ENCODE data around the gene PRR12.

The PRR12 gene

DNA sequence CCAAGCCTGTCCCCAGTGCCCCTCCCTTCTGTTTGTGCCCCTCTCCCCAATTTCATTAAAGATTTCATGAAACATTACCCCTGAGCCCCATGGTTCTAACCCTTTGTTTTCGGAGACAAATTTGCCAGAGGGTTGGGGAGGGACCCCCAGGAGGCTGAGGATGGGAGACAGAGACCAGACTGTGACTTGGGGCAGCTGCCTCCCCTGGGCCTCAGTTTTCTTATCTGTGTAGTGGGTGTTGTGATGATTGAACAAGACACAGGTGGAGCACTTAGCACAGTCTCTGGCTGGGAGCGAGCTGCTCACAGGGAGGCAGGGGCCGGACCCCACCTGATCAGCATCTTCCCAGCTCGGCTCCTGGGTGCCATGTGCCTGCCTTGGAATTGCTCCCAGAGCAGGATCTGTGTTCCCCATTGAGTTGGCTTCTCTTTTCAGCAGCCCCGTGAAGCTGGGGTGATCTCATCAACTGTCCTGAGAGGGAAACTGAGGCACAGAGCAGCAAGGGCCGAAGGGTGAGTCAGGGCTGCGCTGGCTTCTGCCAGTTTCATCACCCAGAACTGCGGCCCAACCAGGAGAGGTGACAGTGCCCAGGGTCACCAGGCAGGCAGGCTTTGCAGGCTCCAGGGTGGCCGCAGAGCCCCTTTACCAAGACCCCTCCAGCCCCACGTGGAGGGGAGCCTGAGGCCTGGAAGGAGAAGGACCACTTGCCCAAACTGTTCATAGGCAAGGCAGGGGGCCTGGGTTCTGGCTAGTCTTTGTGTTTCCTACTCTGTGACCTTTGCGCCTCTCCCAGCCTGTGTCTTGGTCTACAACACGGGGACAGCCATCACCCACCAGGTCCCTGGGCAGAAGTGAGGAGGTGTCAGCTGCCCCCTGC is 67.8 kb downstream of the PRR12 start:
- no peak overlapping the region for H3K4me2 ChIP-seq (ENCODE audit: low read length)
- H3K9ac ChIP-seq (ENCODE audit: low read length), result no peak overlapping the region
- peaks cover 23% of the 10 kb centered on the region for H3K36me3 ChIP-seq (ENCODE audit: control insufficient read depth, insufficient read depth, low read length)
- H3K18ac ChIP-seq (ENCODE audit: low read length), result no peak overlapping the region
- no peak overlapping the region for H2BK120ac ChIP-seq (ENCODE audit: low read depth, low read length)
- H3K4me3 ChIP-seq (ENCODE audit: low read length), result no peak overlapping the region
- no peak overlapping the region for H2BK15ac ChIP-seq (replicated peaks; ENCODE audit: low read depth)
- no peak overlapping the region for H4K8ac ChIP-seq (ENCODE audit: low read depth, low read length)
- no peak overlapping the region for H3K27ac ChIP-seq (ENCODE audit: low read depth, low read length)
- H3K27me3 ChIP-seq (ENCODE audit: insufficient read depth, low read length, poor library complexity), result no peaks in the 10 kb centered on the region
- H2BK5ac ChIP-seq (ENCODE audit: low read length), result no peak overlapping the region
- no peak for DNase-seq
- no peak overlapping the region for H2AK5ac ChIP-seq (ENCODE audit: low read length)
- H3K79me1 ChIP-seq (ENCODE audit: low read length), result peaks cover 2% of the 10 kb centered on the region
- H4K5ac ChIP-seq (ENCODE audit: low read length), result no peak overlapping the region
- no peaks in the 10 kb centered on the region for H3K79me2 ChIP-seq (ENCODE audit: control insufficient read depth, insufficient read depth, low read length)
- no peak overlapping the region for H3K4ac ChIP-seq (ENCODE audit: low read depth, low read length)
- no peak overlapping the region for H3K23ac ChIP-seq (ENCODE audit: low read length)
- no CpG with 5 or more reads among the region's 12 CpGs for WGBS (ENCODE audit: extremely low coverage, insufficient coverage, low lambda C conversion rate)
- no peak overlapping the region for H3K56ac ChIP-seq (ENCODE audit: low read length)
- H3K4me1 ChIP-seq (ENCODE audit: control insufficient read depth, low read depth, low read length), result no peaks in the 10 kb centered on the region

DNA sequence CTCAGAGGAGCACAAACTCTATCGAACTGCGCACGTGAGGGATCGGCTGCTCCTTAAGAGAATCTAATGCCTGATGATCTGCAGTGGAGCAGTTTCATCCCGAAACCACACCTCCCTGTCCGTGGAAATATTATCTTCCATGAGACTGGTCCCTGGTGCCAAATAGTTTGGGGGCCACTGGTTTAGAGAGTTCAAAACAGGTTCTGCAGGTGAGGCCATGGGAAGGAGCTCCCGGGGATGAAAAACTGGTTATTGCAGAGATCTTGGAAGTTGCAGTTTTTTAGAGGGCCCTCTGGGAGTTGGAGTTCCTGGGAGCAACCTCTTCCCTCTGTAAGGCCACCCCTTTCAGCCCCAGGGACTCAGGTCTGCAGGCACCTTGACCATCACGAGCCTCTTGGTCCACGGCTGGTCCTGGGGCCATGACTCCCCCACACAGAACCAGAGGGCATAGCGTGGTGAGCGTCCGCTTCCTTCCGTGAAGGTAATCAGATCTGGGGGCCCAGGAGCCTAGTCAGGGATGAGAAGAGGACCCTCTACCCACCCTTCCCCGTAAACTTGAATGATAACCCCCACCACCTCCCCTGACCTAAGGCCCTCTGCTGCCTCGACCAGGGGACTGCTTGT is 69.5 kb downstream of the PRR12 start:
- Histone ChIP-seq H3K36me3 (ENCODE audit: control insufficient read depth, insufficient read depth, low read length) (peaks cover 19% of the 10 kb centered on the region), H3K4ac (ENCODE audit: low read depth, low read length) (no peak overlapping the region), H3K79me1 (ENCODE audit: low read length) (peaks cover 7% of the 10 kb centered on the region), H3K9ac (ENCODE audit: low read length) (no peak overlapping the region), H2AK5ac (ENCODE audit: low read length) (no peak overlapping the region), H4K5ac (ENCODE audit: low read length) (no peak overlapping the region), H2BK5ac (ENCODE audit: low read length) (no peak overlapping the region), H3K23ac (ENCODE audit: low read length) (no peak overlapping the region), H3K27me3 (ENCODE audit: insufficient read depth, low read length, poor library complexity) (no peaks in the 10 kb centered on the region), H3K4me3 (ENCODE audit: low read length) (no peak overlapping the region), H3K27ac (ENCODE audit: low read depth, low read length) (no peak overlapping the region), H3K18ac (ENCODE audit: low read length) (no peak overlapping the region), H3K4me1 (ENCODE audit: control insufficient read depth, low read depth, low read length) (no peaks in the 10 kb centered on the region), H3K79me2 (ENCODE audit: control insufficient read depth, insufficient read depth, low read length) (peaks cover 7% of the 10 kb centered on the region), H3K4me2 (ENCODE audit: low read length) (no peak overlapping the region), H3K56ac (ENCODE audit: low read length) (no peak overlapping the region), H2BK120ac (ENCODE audit: low read depth, low read length) (no peak overlapping the region), H2BK15ac (replicated peaks; ENCODE audit: low read depth) (no peak overlapping the region), H4K8ac (ENCODE audit: low read depth, low read length) (no peak overlapping the region)
- no CpG with 5 or more reads among the region's 15 CpGs for whole genome bisulfite sequencing (ENCODE audit: extremely low coverage, insufficient coverage, low lambda C conversion rate)
- no peak for DNase-seq

GRCh38 chr19:49662011-49662410 is 71.0 kb downstream of the PRR12 start:
- Histone ChIP-seq H3K23ac (ENCODE audit: low read length) (no peak overlapping the region), H3K9ac (ENCODE audit: low read length) (no peak overlapping the region)
- DNase-seq, result no peak

DNA sequence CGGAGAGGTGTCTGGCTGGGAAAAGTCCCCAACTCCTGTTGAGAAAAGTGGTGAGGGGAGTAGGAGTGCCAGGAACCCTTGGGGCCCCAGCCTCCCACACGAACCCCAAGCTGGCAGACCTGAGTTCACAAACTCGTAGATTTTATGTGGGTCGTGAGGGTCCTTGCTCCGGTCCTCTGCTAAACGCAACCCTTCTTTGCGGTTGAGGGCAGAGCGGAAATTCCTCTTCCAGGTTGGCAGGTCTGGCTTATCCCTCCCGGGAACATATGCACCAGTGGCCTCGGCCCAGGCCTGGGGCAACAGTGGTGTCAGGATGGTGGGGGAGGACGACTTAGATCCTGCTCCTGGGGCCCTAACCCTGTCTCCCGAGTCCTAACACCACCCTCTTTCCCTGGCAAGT is 72.2 kb downstream of the PRR12 start:
- Histone ChIP-seq H3K56ac (ENCODE audit: low read length) (no peak overlapping the region), H3K36me3 (ENCODE audit: control insufficient read depth, insufficient read depth, low read length) (peaks cover 15% of the 10 kb centered on the region), H4K5ac (ENCODE audit: low read length) (no peak overlapping the region)

More at GRCh38 chr19:49662011-49662410, 71.0 kb downstream of the PRR12 start:
- peaks cover 19% of the 10 kb centered on the region for H3K36me3 ChIP-seq (ENCODE audit: control insufficient read depth, insufficient read depth, low read length)
- H3K4me3 ChIP-seq (ENCODE audit: low read length), result no peak overlapping the region
- no peak overlapping the region for H2BK120ac ChIP-seq (ENCODE audit: low read depth, low read length)
- H4K8ac ChIP-seq (ENCODE audit: low read depth, low read length), result no peak overlapping the region
- no peak overlapping the region for H2AK5ac ChIP-seq (ENCODE audit: low read length)
- H3K27ac ChIP-seq (ENCODE audit: low read depth, low read length), result no peak overlapping the region
- H3K27me3 ChIP-seq (ENCODE audit: insufficient read depth, low read length, poor library complexity), result no peaks in the 10 kb centered on the region
- no peak overlapping the region for H3K4ac ChIP-seq (ENCODE audit: low read depth, low read length)
- peaks cover 16% of the 10 kb centered on the region for H3K79me2 ChIP-seq (ENCODE audit: control insufficient read depth, insufficient read depth, low read length)
- H4K5ac ChIP-seq (ENCODE audit: low read length), result no peak overlapping the region
- WGBS (ENCODE audit: extremely low coverage, insufficient coverage, low lambda C conversion rate), result no CpG with 5 or more reads among the region's 16 CpGs
- no peak overlapping the region for H3K18ac ChIP-seq (ENCODE audit: low read length)
- H3K4me1 ChIP-seq (ENCODE audit: control insufficient read depth, low read depth, low read length), result peaks cover 2% of the 10 kb centered on the region
- no peak overlapping the region for H3K4me2 ChIP-seq (ENCODE audit: low read length)
- no peak overlapping the region for H2BK5ac ChIP-seq (ENCODE audit: low read length)
- H3K79me1 ChIP-seq (ENCODE audit: low read length), result peaks cover 13% of the 10 kb centered on the region
- no peak overlapping the region for H2BK15ac ChIP-seq (replicated peaks; ENCODE audit: low read depth)
- H3K56ac ChIP-seq (ENCODE audit: low read length), result no peak overlapping the region

DNA sequence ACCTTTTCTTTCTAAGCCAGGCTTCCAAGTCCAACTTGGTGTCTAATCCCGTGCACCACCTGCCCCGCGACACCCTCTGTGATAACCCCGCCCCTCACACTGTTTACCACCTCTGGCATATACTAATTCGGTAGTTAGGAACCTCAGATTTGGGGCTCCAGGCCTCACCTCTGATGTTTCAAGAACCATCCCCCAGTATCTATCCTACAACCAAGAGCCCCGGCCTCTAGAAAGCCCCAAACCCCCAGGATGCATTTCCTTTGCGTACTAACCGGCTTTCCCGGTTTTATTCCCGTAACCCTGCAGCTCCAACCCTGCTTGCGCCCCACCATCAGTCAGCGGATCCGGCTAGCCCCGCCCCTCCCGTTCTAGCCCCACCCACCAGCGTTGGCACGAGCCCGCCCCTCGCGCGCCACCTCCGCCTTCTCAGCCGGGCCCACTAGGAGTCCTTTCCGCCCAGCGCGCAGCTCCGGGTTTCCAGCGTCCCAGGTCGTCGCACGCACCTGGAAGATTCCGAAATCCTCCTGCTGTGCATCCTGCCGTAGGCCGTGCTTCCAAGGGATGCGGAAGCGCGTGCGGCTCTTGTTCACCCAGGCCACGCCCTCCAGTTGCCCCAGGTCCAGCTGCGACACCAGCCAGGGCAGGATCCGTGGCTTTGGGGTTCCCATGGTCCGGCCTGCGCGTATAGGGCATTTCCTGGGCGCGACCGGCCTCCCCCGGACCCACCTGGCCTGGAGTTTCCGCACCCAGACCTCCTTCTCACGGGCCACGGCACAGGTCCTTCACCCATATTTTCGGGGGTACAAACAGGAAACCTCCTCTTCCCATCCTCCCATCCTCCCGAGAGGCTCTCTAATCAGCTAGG is 73.4 kb downstream of the PRR12 start:
- Histone ChIP-seq H4K8ac (ENCODE audit: low read depth, low read length) (no peak overlapping the region), H3K4me1 (ENCODE audit: control insufficient read depth, low read depth, low read length) (peaks cover 2% of the 10 kb centered on the region), H3K79me1 (ENCODE audit: low read length) (peaks cover 17% of the 10 kb centered on the region), H3K18ac (ENCODE audit: low read length) (no peak overlapping the region), H4K5ac (ENCODE audit: low read length) (no peak overlapping the region), H3K36me3 (ENCODE audit: control insufficient read depth, insufficient read depth, low read length) (peaks cover 8% of the 10 kb centered on the region), H3K27me3 (ENCODE audit: insufficient read depth, low read length, poor library complexity) (no peaks in the 10 kb centered on the region), H3K9ac (ENCODE audit: low read length) (peak overlapping the region; percentile 99), H2BK5ac (ENCODE audit: low read length) (peak overlapping the region; percentile 78), H3K4me3 (ENCODE audit: low read length) (peak overlapping the region; percentile 99), H3K4ac (ENCODE audit: low read depth, low read length) (no peak overlapping the region), H3K79me2 (ENCODE audit: control insufficient read depth, insufficient read depth, low read length) (peaks cover 19% of the 10 kb centered on the region), H3K56ac (ENCODE audit: low read length) (peak overlapping the region; percentile 99), H3K27ac (ENCODE audit: low read depth, low read length) (peak overlapping the region; percentile 55), H2BK120ac (ENCODE audit: low read depth, low read length) (no peak overlapping the region), H3K4me2 (ENCODE audit: low read length) (peak overlapping the region; percentile 100), H2AK5ac (ENCODE audit: low read length) (peak overlapping the region; percentile 99), H3K23ac (ENCODE audit: low read length) (peak overlapping the region; percentile 94), H2BK15ac (replicated peaks; ENCODE audit: low read depth) (no peak overlapping the region)
- peak; percentile 92 for DNase-seq
- no CpG with 5 or more reads among the region's 53 CpGs for WGBS (ENCODE audit: extremely low coverage, insufficient coverage, low lambda C conversion rate)

More for the DNA sequence above, 72.2 kb downstream of the PRR12 start:
- no peak overlapping the region for H2BK15ac ChIP-seq (replicated peaks; ENCODE audit: low read depth)
- DNase-seq, result no peak
- no peak overlapping the region for H3K18ac ChIP-seq (ENCODE audit: low read length)
- no peak overlapping the region for H3K23ac ChIP-seq (ENCODE audit: low read length)
- no peak overlapping the region for H3K4me3 ChIP-seq (ENCODE audit: low read length)
- H2BK5ac ChIP-seq (ENCODE audit: low read length), result no peak overlapping the region
- peaks cover 17% of the 10 kb centered on the region for H3K79me1 ChIP-seq (ENCODE audit: low read length)
- H3K27ac ChIP-seq (ENCODE audit: low read depth, low read length), result no peak overlapping the region
- H3K27me3 ChIP-seq (ENCODE audit: insufficient read depth, low read length, poor library complexity), result no peaks in the 10 kb centered on the region
- H3K79me2 ChIP-seq (ENCODE audit: control insufficient read depth, insufficient read depth, low read length), result peaks cover 19% of the 10 kb centered on the region
- H2BK120ac ChIP-seq (ENCODE audit: low read depth, low read length), result no peak overlapping the region
- no peak overlapping the region for H2AK5ac ChIP-seq (ENCODE audit: low read length)
- H3K9ac ChIP-seq (ENCODE audit: low read length), result no peak overlapping the region
- H3K4me1 ChIP-seq (ENCODE audit: control insufficient read depth, low read depth, low read length), result peaks cover 2% of the 10 kb centered on the region
- no peak overlapping the region for H3K4me2 ChIP-seq (ENCODE audit: low read length)
- no CpG with 5 or more reads among the region's 12 CpGs for WGBS (ENCODE audit: extremely low coverage, insufficient coverage, low lambda C conversion rate)
- no peak overlapping the region for H3K4ac ChIP-seq (ENCODE audit: low read depth, low read length)
- no peak overlapping the region for H4K8ac ChIP-seq (ENCODE audit: low read depth, low read length)
